MCF 10A (cell line): ENCODE results near the gene RIPPLY1. TPM values are rescaled to one million over a fixed set of nuclear protein-coding genes. Genes with fewer than 3 reads are reported as not detected.

Source experiments
- BruUV-seq: library from RNA; stranded (reverse); fragments of 400-500 nt; replicated peaks from 2 replicates; lab custom pipeline; 2021; lab: Mats Ljungman, UMichigan
- CTCF ChIA-PET: fragments of 300-600 bp; sonication (Branson Sonifier 250); formaldehyde crosslinking; extraction: SDS; loops from one replicate; lab custom pipeline; 2021; ENCODE audit warnings: antibody characterized with exemption, inconsistent platforms; lab: Yijun Ruan, JAX
- POLR2A ChIA-PET: fragments of 300-600, 350-650 bp; sonication (Branson Sonifier 250); formaldehyde crosslinking; extraction: SDS; loops from one replicate; lab custom pipeline; 2020; ENCODE audit warnings: antibody characterized with exemption, inconsistent platforms; lab: Yijun Ruan, JAX
- DNase-seq: peaks from one replicate; pipeline ENCODE4 v3.0.0-alpha.2; 2018; ENCODE audit not compliant: unreplicated experiment
- H3K27ac Mint-ChIP-seq: one replicate; pipeline ENCODE4 v1.8.0; 2022; ENCODE audit warnings: mild to moderate bottlenecking, low read depth, mixed read lengths; ENCODE audit not compliant: unreplicated experiment
- H3K27me3 Mint-ChIP-seq: one replicate; pipeline ENCODE4 v1.8.0; 2022; ENCODE audit warnings: mixed read lengths; ENCODE audit not compliant: insufficient read depth, unreplicated experiment
- H3K36me3 Mint-ChIP-seq: one replicate; pipeline ENCODE4 v1.8.0; 2022; ENCODE audit warnings: mild to moderate bottlenecking, moderate library complexity, mixed read lengths; ENCODE audit not compliant: insufficient read depth, unreplicated experiment
- H3K4me1 Mint-ChIP-seq: one replicate; pipeline ENCODE4 v1.8.0; 2022; ENCODE audit warnings: mixed read lengths; ENCODE audit not compliant: insufficient read depth, unreplicated experiment
- H3K4me3 Mint-ChIP-seq: one replicate; pipeline ENCODE4 v1.8.0; 2022; ENCODE audit warnings: mild to moderate bottlenecking, moderate library complexity, mixed read lengths; ENCODE audit not compliant: unreplicated experiment
- H3K9me3 Mint-ChIP-seq: one replicate; pipeline ENCODE4 v1.8.0; 2022; ENCODE audit warnings: mixed read lengths; ENCODE audit not compliant: unreplicated experiment
- intact Hi-C: fragments of 100-400 bp; cut with micrococcal nuclease; formaldehyde crosslinking; loops from 2 replicates; pipeline ENCODE4 v1.14.1; 2022
- total RNA-seq: library from RNA; stranded (reverse); gene quantifications from 2 replicates; pipeline ENCODE4 v1.2.3, GENCODE V29; 2022
- TF ChIP-seq, protein P1 (sequence below): fragments of 200-600 bp; IDR thresholded peaks from one replicate; pipeline ENCODE4 v1.8.0; 2022; ENCODE audit warnings: antibody characterized with exemption, mild to moderate bottlenecking; ENCODE audit not compliant: unreplicated experiment

The RIPPLY1 gene
- total RNA-seq, 1 experiment from 2014 or later, result not detected

DNA sequence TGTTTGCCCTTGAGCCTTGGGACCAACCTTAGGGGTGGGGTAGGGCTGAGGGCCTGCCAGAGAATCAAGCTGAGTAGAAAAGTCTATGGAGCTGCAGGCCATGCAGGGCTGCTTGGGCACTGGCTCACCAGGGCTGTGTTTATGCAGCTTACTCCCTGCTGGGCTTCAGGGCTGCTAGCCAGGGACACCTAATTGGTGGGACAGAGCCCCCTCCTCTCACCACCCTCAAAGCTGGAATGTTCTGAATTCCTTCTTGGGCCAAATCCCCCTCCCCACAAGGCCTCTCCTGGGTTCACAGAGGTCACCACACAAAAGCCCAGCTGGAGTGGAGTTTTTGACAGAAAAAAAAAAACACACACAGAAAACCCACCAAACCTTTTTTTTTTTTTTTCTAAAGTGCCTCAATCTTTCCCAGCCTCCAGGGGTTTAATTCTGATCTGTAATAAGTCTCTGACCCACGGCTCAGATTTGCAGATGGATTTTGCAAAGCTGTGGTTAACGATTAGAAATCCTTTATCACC, 16.9 kb upstream of the RIPPLY1 start, which contains the start of gene CLDN2:
Gene CLDN2, plus strand, starts transcription at position 471 of the 521 bp plus-strand sequence. CDS start 7,827 bp downstream, outside the sequence.
- DNase-seq, result no peak
- Mint-ChIP-seq H3K36me3 (no peaks in the 10 kb centered on the region), H3K4me1 (peaks cover 18% of the 10 kb centered on the region), H3K9me3 (no peaks in the 10 kb centered on the region), H3K27me3 (peaks cover 36% of the 10 kb centered on the region), H3K4me3 (no peak within 1 kb of the TSS), H3K27ac (no peak within 1 kb of the TSS)
- CTCF ChIA-PET, result interaction anchor here (0.5 to 1.3 kb wide), 2 partner anchors 25 to 55 kb away, joined by 3 to 4 read pairs; no protein-coding TSS in a partner anchor
- POLR2A ChIA-PET, result no interaction called here
- TF ChIP-seq, protein P1, sequence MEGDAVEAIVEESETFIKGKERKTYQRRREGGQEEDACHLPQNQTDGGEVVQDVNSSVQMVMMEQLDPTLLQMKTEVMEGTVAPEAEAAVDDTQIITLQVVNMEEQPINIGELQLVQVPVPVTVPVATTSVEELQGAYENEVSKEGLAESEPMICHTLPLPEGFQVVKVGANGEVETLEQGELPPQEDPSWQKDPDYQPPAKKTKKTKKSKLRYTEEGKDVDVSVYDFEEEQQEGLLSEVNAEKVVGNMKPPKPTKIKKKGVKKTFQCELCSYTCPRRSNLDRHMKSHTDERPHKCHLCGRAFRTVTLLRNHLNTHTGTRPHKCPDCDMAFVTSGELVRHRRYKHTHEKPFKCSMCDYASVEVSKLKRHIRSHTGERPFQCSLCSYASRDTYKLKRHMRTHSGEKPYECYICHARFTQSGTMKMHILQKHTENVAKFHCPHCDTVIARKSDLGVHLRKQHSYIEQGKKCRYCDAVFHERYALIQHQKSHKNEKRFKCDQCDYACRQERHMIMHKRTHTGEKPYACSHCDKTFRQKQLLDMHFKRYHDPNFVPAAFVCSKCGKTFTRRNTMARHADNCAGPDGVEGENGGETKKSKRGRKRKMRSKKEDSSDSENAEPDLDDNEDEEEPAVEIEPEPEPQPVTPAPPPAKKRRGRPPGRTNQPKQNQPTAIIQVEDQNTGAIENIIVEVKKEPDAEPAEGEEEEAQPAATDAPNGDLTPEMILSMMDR, result no peak
- BruUV-seq, result no TSS peak
- intact Hi-C loops, result no loop called here

DNA sequence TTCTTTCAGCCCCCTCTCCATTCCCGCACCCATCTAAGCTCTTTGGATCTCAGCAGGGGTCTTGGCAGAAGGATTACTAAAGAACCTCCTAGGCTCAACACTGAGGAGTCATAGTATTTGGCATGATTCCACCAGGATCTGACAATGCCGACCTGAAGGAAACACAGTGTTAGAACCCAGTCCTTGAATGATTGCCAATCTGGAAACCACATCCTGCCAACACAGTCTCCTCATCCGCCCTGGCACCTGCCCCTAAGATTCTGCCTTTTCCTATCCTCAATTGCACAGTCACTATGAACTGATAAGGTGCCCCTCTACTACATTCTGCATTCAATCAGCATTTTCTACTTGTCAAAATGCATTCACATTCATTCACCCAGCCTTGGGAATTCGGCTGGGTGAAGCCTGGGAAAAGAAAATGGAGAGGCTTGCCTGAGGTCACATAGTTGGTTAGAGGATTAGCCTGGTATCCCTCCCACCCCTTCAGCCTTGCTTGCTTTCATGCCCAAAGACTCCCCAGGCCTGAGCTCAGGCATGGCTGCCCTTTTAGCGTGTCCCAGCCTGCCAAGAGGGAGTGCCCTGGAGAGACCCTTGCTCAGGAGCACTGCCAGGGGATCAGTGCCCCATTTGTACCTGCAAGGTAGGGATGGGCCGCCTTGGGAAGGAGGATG, 14.8 kb upstream of the RIPPLY1 start:
- Mint-ChIP-seq H3K27ac (no peak overlapping the region), H3K4me3 (no peak overlapping the region), H3K9me3 (no peaks in the 10 kb centered on the region), H3K27me3 (peaks cover 42% of the 10 kb centered on the region), H3K4me1 (peaks cover 18% of the 10 kb centered on the region), H3K36me3 (no peaks in the 10 kb centered on the region)
- TF ChIP-seq, protein P1, result no peak
- peak; percentile 96 for DNase-seq
- BruUV-seq, result no TSS peak
- ChIA-PET POLR2A (no interaction called here), CTCF (interaction anchor here (0.6 kb wide), 1 partner anchor 739 kb away, joined by 8 read pairs; no protein-coding TSS in a partner anchor)
- intact Hi-C loops, result no loop called here

DNA sequence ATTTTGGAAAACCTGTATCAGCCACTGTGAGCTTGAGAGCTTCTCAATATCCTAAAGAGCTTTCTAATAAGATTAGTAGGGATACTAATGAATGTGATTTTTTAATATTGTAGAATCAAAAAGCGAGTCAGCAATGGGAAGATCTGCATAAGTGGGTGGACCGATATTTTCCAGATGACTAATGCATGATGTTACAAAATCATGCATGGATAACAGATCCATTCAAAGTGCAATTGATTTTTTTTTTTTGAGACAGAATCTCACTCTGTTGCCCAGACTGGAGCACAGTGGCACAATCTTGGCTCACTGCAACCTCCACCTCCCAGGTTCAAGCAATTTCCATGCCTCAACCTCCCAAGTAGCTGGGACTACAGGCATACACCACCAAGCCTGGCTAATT, 9.7 kb upstream of the RIPPLY1 start:
- ChIA-PET CTCF (interaction anchor here (1.5 kb wide), 1 partner anchor 14 kb away, joined by 7 read pairs; no protein-coding TSS in a partner anchor), POLR2A (interaction anchor here (0.6 to 0.7 kb wide), 3 partner anchors 325 to 1330 kb away, joined by 3 to 5 read pairs (median 5); no protein-coding TSS in a partner anchor)
- DNase-seq, result peak; percentile 29
- no peaks in the 10 kb centered on the region for H3K9me3 Mint-ChIP-seq
- intact Hi-C loops, result no loop called here
- no peak overlapping the region for H3K27ac Mint-ChIP-seq
- TF ChIP-seq, protein P1, result no peak
- BruUV-seq, result no TSS peak
- H3K36me3 Mint-ChIP-seq, result no peaks in the 10 kb centered on the region
- no peak overlapping the region for H3K4me3 Mint-ChIP-seq
- H3K4me1 Mint-ChIP-seq, result peaks cover 11% of the 10 kb centered on the region
- H3K27me3 Mint-ChIP-seq, result peaks cover 75% of the 10 kb centered on the region

DNA sequence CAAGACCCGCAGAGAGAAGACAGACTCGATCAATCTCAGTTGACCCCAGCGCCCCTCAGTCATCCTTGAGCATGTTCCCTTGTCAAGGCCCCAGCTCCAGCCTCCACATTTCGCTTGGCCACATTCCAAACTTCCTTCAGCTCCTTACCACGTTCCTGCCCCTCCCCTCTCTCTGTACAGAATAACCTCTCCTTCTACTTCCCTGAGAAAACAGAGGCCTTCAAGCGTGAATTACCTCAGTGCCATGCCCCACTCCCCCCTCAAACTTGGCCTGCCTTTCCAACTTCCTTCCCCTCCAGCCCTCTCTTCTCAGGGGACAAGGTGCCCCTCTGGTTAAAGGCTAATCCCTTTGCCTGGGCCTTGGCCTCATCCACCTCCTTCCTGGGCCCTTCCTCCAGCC, 3.2 kb upstream of the RIPPLY1 start:
- H3K27ac Mint-ChIP-seq, result no peak overlapping the region
- intact Hi-C loops, result no loop called here
- no peaks in the 10 kb centered on the region for H3K36me3 Mint-ChIP-seq
- TF ChIP-seq, protein P1, result no peak
- ChIA-PET POLR2A (no interaction called here), CTCF (interaction anchor here (0.6 to 1.5 kb wide), 3 partner anchors 9 to 468 kb away, joined by 3 to 6 read pairs (median 3); no protein-coding TSS in a partner anchor)
- peaks cover 64% of the 10 kb centered on the region for H3K27me3 Mint-ChIP-seq
- H3K4me3 Mint-ChIP-seq, result no peak overlapping the region
- no TSS peak for BruUV-seq
- H3K4me1 Mint-ChIP-seq, result no peaks in the 10 kb centered on the region
- DNase-seq, result no peak
- no peaks in the 10 kb centered on the region for H3K9me3 Mint-ChIP-seq
